Muscle of back (tissue), 13 donors: ENCODE data around the gene FNDC8. TPM values are rescaled to one million over a fixed set of nuclear protein-coding genes. Genes with fewer than 3 reads are reported as not detected.
"Not testable (repeated sequence)": the region's sequence is repeated elsewhere in the genome, so short reads cannot be mapped to it uniquely, and the experiment has no call there.

Experiments used
- DNase-seq, 3 donors: peaks; one replicate each; pipeline versions ENCODE4 v3.0.0 to v3.0.0-alpha.2; 2013
- long read RNA-seq, 9 donors: transcript quantifications; one replicate each; lab custom pipeline, GENCODE V29; 2026
- polyA plus RNA-seq, 10 donors: library from polyadenylated mRNA; unstranded; fragments of 120-200 nt; gene quantifications; one replicate each; pipeline ENCODE4 v1.2.1, GENCODE V29; 2013; ENCODE audit not compliant: insufficient read length in 10 of 10

Gene FNDC8
- polyA plus RNA-seq = under 1 TPM in 6 of 10 donors, not detected in 4; 0.11 to 0.39 (median 0.21) TPM
- long read RNA-seq, donor 1 = 0 reads
- long read RNA-seq, donor 2 = 0 reads
- long read RNA-seq, donor 3 = 0 reads
- long read RNA-seq, donor 4 = 0 reads
- long read RNA-seq, donor 5 = 0 reads
- long read RNA-seq, donor 6 = 0 reads
- long read RNA-seq, donor 7 = 0 reads
- long read RNA-seq, donor 8 = 0 reads
- long read RNA-seq, donor 9 = 0 reads

GRCh38 chr17:35121315-35121714 is at the start of gene FNDC8:
Gene FNDC8, plus strand, starts transcription at chr17:35121615. Its CDS starts 79 bp downstream, at chr17:35121694.
- DNase-seq = no peak

GRCh38 chr17:35073183-35073790 is 48.1 kb upstream of the FNDC8 start:
- no peak for DNase-seq

- DNase-seq = no peak
Measured at GRCh38 chr17:35073991-35074627, 47.3 kb upstream of the FNDC8 start.

- DNase-seq = no peak
Measured at GRCh38 chr17:35074711-35075707, 46.4 kb upstream of the FNDC8 start.

DNA sequence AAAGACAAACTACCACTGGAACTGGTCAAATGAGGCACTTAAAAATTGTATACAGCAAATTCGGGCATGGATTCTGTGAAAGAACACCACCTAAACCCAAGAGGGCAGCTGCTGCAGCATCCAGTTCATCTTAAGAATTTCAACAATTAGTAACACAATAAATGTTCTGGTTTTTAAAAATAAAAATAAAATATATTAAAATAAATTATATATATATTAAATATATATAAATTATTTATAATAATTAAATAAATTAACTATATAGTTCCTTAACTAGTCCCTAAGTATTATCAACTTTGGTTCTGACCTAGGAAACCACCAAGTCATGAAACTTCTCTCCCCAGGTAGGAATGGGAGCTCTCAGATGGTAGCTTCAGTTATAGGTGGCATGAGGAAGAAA is 44.5 kb upstream of the FNDC8 start:
- no peak for DNase-seq

DNA sequence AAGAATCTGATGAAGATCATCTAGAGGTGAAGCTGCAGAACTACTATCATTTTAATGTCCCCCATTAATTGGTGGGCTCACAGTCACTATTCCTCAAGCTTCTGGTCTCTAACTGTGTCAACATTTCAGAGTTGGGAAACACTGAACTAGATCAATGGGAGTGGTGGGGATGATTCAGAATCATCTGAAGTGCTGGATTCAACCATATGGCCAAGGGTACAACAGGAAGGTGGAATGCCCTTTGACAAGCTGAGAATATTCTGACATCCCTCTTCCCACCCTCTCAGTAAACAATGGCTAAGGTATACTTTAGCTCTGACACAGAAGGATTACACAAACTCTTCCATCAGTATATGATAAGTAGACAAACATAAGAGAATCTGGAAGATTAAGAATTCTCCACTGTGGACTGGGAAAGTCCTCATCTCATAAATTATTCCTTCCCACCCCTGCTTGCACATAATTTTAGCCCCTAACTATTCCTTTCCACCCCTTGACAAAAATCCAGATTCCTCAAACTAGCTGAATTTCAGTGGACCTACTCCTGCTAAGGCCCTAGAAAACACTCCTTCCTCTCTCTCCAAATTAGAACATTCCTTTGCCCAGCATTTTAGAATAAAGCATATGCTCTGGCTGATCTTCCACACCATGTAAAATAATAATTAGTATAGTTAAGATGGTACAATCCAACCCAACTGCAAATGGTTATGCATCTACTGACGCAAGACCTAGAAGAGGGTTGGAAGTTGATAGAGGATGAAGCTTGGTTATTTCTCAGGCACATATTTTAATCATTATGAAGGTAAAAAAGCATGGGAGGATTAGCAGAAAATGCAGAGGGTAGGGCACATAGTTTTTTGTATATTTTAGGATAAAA is 41.6 kb upstream of the FNDC8 start:
- no peak for DNase-seq

GRCh38 chr17:35080536-35080935 is 40.9 kb upstream of the FNDC8 start:
- no peak for DNase-seq

GRCh38 chr17:35081638-35082037 is 39.8 kb upstream of the FNDC8 start:
- DNase-seq = no peak

DNA sequence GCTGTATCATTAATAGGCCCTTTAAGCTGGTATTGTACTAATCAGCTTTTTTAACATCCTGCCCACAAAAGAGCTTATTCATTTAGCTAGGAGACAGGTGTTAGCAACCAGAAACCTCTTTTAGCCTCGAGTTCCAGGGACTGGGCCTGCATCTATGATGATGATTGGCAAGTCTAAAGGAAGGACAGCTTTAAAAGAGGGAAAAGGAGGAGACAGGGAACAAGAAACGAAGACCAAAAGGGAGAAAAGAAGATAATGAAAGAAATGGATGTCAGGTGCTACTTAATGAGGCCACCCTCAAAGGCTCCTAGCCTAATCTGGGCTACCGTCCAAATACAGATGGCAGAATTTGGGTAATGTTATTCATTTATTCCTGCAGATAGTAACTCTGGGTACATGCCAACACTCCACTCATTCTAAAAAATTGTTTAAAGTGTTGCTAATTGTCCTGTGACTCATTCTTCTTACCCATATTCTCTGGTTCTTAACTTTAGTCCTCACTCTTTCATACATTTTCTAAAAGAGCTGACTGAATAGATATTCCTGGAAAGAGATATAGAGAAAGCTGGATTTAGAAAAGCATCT is 39.2 kb upstream of the FNDC8 start:
- DNase-seq = peak in 1 of 3 donors; percentile 70

GRCh38 chr17:35083071-35083470 is 38.3 kb upstream of the FNDC8 start:
- DNase-seq = no peak

DNA sequence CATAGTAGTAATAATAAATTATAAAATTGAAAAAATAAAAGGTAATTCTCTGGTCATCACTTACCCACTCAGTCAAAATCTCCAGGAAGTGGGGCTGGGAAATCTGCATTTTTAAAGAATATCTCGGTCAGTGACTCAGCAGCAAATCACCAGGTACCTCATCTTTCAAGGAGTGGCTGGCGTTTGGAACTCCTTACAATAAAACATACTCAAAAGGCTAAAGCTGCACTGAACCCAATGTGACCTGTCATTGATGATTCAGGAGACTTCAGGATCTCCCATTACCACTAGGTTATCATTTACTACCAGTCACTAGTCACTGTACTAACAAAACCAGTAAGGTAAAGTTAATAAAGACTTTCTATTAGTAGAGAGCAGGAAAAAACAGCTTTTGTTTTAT is 36.4 kb upstream of the FNDC8 start:
- peak in 1 of 3 donors; percentile 6 for DNase-seq

DNA sequence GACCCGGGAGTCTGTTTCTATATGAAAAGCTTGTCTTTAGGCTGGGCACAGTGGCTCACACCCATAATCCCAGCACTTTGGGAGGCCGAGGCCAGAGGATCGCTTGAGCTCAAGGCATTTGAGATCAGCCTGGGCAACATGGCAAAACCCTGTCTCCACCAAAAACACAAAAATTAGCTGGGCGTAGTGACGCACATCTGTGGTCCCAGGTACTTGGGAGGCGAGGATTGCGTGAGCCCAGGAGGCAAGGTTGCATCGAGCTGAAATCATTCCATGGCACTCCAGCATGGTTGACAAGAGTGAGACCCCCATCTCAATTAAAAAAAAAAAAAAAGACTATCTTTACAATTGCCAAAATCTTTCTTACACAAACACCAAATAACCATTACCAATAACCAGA is 35.3 kb upstream of the FNDC8 start:
- DNase-seq = no peak

- no peak for DNase-seq
Measured at GRCh38 chr17:35086931-35087573, 34.4 kb upstream of the FNDC8 start.

- DNase-seq = peak in 1 of 3 donors; percentile 0
Measured at GRCh38 chr17:35087731-35088355, 33.6 kb upstream of the FNDC8 start.

DNA sequence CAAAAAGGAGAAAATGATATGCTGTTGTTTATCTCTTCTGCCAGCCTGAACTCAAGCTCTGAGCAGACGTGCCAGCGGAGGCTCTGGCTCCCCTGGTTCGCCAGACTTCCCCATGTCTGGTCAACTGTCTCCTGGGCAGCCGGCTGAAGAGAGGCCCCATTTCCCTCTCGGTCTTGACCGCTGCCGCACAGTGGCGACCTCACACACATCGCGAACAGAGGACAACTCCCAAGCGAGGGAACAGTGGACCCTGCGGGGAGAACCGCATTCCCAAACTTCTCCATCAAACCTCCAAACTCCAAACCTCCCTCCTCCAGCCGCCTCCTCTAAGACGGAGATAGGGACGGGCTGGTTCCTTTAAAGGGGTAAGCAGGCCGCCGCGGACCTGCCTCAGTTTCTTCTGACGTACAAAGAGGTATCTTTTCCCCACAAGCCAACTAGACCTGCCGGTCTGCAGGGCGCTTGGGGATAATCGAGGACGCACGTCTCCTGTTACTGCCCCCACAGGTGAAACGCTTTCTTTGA is 33.0 kb upstream of the FNDC8 start:
- peak; percentile 8 to 76 (median 46) for DNase-seq

- DNase-seq = peak; percentile 77 to 93 (median 90)
Measured at GRCh38 chr17:35088881-35089585, 32.4 kb upstream of the FNDC8 start.

DNA sequence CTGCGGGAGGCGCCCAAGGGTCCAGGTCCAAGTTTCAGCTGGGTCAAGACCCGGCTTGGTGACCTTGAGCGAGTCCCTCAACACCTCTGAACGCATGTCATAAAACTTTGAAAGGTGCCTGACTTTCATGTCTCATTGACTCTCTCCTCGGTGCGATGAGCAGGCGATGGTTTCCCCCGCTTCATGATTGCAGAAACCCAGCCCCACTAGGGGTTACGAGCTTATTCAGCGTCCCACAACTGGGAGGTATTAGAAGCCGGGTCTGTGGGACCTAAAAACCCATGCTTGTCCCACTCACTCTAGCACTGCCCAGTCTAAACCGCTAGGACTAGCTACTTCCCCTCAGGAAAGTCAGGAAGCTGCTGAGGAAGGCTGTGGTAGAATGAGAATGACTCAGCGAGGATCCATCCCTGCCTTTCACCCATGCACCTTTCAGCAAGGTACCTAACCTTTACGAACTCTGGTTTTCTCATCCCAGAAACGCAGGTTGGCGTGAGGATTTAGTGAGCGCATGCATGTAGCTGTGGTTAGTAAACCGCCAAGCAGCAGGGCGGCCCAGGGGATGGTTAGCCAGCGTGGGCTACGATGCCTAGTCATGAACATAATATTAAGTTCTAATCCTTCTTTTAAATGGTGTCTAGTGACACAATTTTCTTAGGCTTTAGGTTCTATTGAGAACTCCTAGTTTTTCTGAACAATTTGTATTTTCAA is 31.7 kb upstream of the FNDC8 start:
- peak in 1 of 3 donors; percentile 15 for DNase-seq

- not testable (repeated sequence) for DNase-seq
Measured at GRCh38 chr17:35090707-35091106, 30.7 kb upstream of the FNDC8 start.
